Endodermal cell (in vitro differentiated cells): ENCODE results near the gene POGLUT3. TPM values are rescaled to one million over a fixed set of nuclear protein-coding genes. Genes with fewer than 3 reads are reported as not detected.

ENCODE experiments used
- DNase-seq: peaks from one replicate; pipeline ENCODE4 v3.0.0-alpha.2; 2017
- H3K27ac ChIP-seq: 2 replicates; pipeline ENCODE4 v1.5.1; 2013; ENCODE audit warnings: mild to moderate bottlenecking, low read depth, low read length, moderate library complexity
- H3K27me3 ChIP-seq: 2 replicates; pipeline ENCODE4 v1.6.1; 2013; ENCODE audit warnings: mild to moderate bottlenecking, low read length, moderate library complexity; ENCODE audit not compliant: insufficient read depth, control insufficient read depth, poor library complexity, severe bottlenecking
- H3K36me3 ChIP-seq: 2 replicates; pipeline ENCODE4 v1.7.0; 2013; ENCODE audit warnings: mild to moderate bottlenecking, low read length, moderate library complexity; ENCODE audit not compliant: control insufficient read depth, insufficient read depth
- H3K4me1 ChIP-seq: one replicate; pipeline ENCODE4 v1.7.0; 2013; ENCODE audit warnings: low read length; ENCODE audit not compliant: control insufficient read depth, insufficient read depth
- H3K4me3 ChIP-seq: 2 replicates; pipeline ENCODE4 v1.5.1; 2013; ENCODE audit warnings: mild to moderate bottlenecking, low read length, moderate library complexity
- H3K9ac ChIP-seq: 2 replicates; pipeline ENCODE4 v1.6.1; 2013; ENCODE audit warnings: mild to moderate bottlenecking, low read length, moderate library complexity; ENCODE audit not compliant: poor library complexity, severe bottlenecking; ENCODE audit errors: extremely low read depth
- H3K9me3 ChIP-seq: 2 replicates; pipeline ENCODE4 v1.6.1; 2013; ENCODE audit warnings: mild to moderate bottlenecking, low read length, moderate library complexity; ENCODE audit not compliant: control insufficient read depth
- H3K27ac Mint-ChIP-seq: 2 replicates; pipeline ENCODE4 v1.8.0; 2020; ENCODE audit warnings: mixed read lengths
- H3K27me3 Mint-ChIP-seq: 2 replicates; pipeline ENCODE4 v1.8.0; 2021; ENCODE audit warnings: mild to moderate bottlenecking, mixed read lengths; ENCODE audit not compliant: insufficient read depth
- H3K36me3 Mint-ChIP-seq: 2 replicates; pipeline ENCODE4 v1.8.0; 2020; ENCODE audit warnings: low read depth, mixed read lengths
- H3K4me1 Mint-ChIP-seq: 2 replicates; pipeline ENCODE4 v1.8.0; 2020; ENCODE audit warnings: mixed read lengths
- H3K4me3 Mint-ChIP-seq: 2 replicates; pipeline ENCODE4 v1.8.0; 2020; ENCODE audit warnings: mild to moderate bottlenecking, moderate library complexity, mixed read lengths
- H3K9me3 Mint-ChIP-seq: 2 replicates; pipeline ENCODE4 v1.8.0; 2020; ENCODE audit warnings: mild to moderate bottlenecking, mixed read lengths
- CTCF ChIP-seq: fragments of 200-600 bp; sonication (generic); conservative IDR thresholded peaks from 2 replicates; pipeline ENCODE4 v1.5.0; 2021; ENCODE audit warnings: antibody characterized with exemption, mild to moderate bottlenecking
- WGBS, 2 experiments: methylation state at CpG; one replicate each; pipeline versions ENCODE4 v1.1.5 to v1.1.7; 2013; ENCODE audit warnings: missing lambda C conversion rate in 2 of 2, mixed read lengths in 1 of 2; ENCODE audit not compliant: insufficient coverage in 1 of 2, insufficient read length in 1 of 2; 5-methylcytosine and 5-hydroxymethylcytosine counted together
- total RNA-seq, 2 donors: library from RNA; stranded (reverse); fragmentation: NEBNext Ultra II Directional in 1 of 2; extraction: Animal tissue kit (Norgen Biotek cat#: 25700) in 1 of 2; gene quantifications; 2 replicates in 1 of 2; 3 replicates in 1 of 2; pipeline ENCODE4 v1.2.1, GENCODE V29; 2021

POGLUT3 gene
- total RNA-seq, 2 donors from 2014 or later = 22.0 to 28.7 TPM

DNA sequence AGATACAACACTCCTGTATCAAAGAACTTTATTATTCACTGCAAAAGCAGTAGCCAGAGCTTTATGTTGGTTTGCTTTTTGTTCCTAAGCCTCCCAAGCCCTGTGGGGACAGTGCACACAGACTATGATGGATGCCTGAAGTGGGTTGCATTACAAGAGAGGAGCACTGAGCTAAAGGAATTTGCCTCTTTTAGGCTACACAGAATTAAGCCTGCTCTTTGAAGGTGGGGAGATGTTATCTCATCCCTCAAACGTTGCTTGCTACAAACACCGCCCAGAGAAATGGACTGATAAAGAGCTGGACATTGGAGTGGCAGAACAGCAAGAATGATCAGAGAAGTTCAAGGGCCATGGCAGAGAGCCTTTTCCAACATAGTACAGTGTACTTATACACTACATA lies 2.5 kb upstream of the POGLUT3 start:
- no peaks in the 10 kb centered on the region for H3K9me3 Mint-ChIP-seq
- Histone ChIP-seq H3K4me1 (no peaks in the 10 kb centered on the region), H3K36me3 (no peaks in the 10 kb centered on the region), H3K9ac (no peak overlapping the region), H3K4me3 (no peak overlapping the region), H3K27ac (no peak overlapping the region), H3K27me3 (peaks cover 5% of the 10 kb centered on the region), H3K9me3 (no peaks in the 10 kb centered on the region)
- H3K27me3 Mint-ChIP-seq = peaks cover 14% of the 10 kb centered on the region
- H3K27ac Mint-ChIP-seq = no peak overlapping the region
- peaks cover 14% of the 10 kb centered on the region for H3K4me1 Mint-ChIP-seq
- TF ChIP-seq CTCF = no peak
- H3K4me3 Mint-ChIP-seq = no peak overlapping the region
- DNase-seq = no peak
- 68 to 70% methylated on average over 2 of the region's 2 CpGs for WGBS, 2 experiments
- H3K36me3 Mint-ChIP-seq = no peaks in the 10 kb centered on the region

DNA sequence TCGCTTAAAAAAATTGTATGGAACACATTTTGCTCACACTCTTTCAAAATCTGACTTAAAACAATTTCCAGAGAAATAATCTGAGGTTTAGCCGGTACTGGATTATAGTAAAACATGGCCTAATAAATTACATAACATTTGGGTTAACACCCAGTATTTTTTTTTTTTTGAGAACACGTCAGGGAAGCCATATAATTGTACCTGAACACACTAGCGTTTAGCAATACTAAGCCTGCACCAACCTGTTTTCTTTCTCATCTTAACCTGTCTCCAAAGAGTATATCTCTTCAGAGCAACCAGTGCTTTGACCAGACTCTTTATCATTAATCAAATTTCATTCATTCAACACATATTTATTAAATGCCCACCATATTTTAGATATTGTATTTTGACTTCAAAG lies 2.0 kb upstream of the POGLUT3 start:
- WGBS, 2 experiments = 91 to 96% methylated on average over 3 to 4 of the region's 4 CpGs
- H3K27ac ChIP-seq = no peak overlapping the region

GRCh38 chr11:108498816-108499408 lies 728 bp upstream of the POGLUT3 start:
- Histone ChIP-seq H3K4me1 (no peaks in the 10 kb centered on the region), H3K27ac (no peak overlapping the region), H3K9me3 (no peaks in the 10 kb centered on the region), H3K9ac (no peak overlapping the region), H3K4me3 (peak overlapping the region; percentile 78), H3K36me3 (no peaks in the 10 kb centered on the region), H3K27me3 (peaks cover 5% of the 10 kb centered on the region)
- Mint-ChIP-seq H3K4me1 (peaks cover 18% of the 10 kb centered on the region), H3K9me3 (no peaks in the 10 kb centered on the region), H3K4me3 (peak overlapping the region; percentile 87), H3K36me3 (no peaks in the 10 kb centered on the region), H3K27ac (no peak overlapping the region), H3K27me3 (peaks cover 14% of the 10 kb centered on the region)
- 91 to 94% methylated on average over 20 to 26 of the region's 29 CpGs for WGBS, 2 experiments
- no peak for TF ChIP-seq CTCF
- peak; percentile 55 for DNase-seq

More for the DNA sequence above, 2.0 kb upstream of the POGLUT3 start:
- peaks cover 14% of the 10 kb centered on the region for H3K27me3 Mint-ChIP-seq
- no peaks in the 10 kb centered on the region for H3K9me3 Mint-ChIP-seq
- no peak for TF ChIP-seq CTCF
- H3K27ac Mint-ChIP-seq = no peak overlapping the region
- Histone ChIP-seq H3K9ac (no peak overlapping the region), H3K27me3 (peaks cover 5% of the 10 kb centered on the region), H3K36me3 (no peaks in the 10 kb centered on the region), H3K9me3 (no peaks in the 10 kb centered on the region), H3K4me3 (no peak overlapping the region), H3K4me1 (no peaks in the 10 kb centered on the region)
- peaks cover 14% of the 10 kb centered on the region for H3K4me1 Mint-ChIP-seq
- no peak for DNase-seq
- no peak overlapping the region for H3K4me3 Mint-ChIP-seq
- no peaks in the 10 kb centered on the region for H3K36me3 Mint-ChIP-seq
